Stimulated activated CD8-positive, alpha-beta memory T cell treated with anti-CD3 and anti-CD28 coated beads, Interleukin-4, amount 100 ng/mL, for 4 hours (primary cell): ENCODE measurements around the gene LPIN1.

ENCODE experiments used
- DNase-seq, 2 donors: peaks; one replicate each; pipeline ENCODE4 v3.0.0-alpha.2; 2020; ENCODE audit warnings: low read depth in 2 of 2, low spot score in 1 of 2

Gene LPIN1

DNA sequence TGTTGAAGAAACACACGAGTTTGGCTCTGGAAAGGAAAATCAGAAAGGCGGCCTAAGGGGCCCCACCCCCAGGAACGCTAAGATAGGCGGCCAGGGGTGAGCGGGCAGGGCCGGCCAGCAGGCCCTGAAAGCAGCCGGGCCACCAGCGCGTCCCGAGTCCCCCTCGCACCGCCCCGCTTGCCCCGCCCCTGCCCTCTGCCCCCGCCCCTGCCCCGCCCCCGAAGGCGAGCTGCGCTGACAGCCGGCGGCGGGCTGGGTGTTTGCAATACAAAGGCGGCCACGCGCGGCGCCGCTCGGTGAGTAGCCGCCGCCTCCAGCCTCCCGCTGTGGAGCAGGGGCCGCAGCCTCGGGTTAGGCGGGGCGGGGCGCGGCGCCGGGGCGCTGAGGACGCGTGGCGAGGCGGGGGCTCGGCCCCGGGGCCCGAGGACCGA lies at the start of gene LPIN1:
TSS of gene LPIN1 (plus strand) at position 257 of the 431 bp plus-strand sequence. CDS start 18,910 bp downstream, outside the sequence.
- DNase-seq = peak; percentile 57 to 74

GRCh38 chr2:11696736-11697102 lies 49.7 kb upstream of the LPIN1 start:
- no peak for DNase-seq

- DNase-seq = no peak
Observed at GRCh38 chr2:11697103-11697871, 49.1 kb upstream of the LPIN1 start.

DNA sequence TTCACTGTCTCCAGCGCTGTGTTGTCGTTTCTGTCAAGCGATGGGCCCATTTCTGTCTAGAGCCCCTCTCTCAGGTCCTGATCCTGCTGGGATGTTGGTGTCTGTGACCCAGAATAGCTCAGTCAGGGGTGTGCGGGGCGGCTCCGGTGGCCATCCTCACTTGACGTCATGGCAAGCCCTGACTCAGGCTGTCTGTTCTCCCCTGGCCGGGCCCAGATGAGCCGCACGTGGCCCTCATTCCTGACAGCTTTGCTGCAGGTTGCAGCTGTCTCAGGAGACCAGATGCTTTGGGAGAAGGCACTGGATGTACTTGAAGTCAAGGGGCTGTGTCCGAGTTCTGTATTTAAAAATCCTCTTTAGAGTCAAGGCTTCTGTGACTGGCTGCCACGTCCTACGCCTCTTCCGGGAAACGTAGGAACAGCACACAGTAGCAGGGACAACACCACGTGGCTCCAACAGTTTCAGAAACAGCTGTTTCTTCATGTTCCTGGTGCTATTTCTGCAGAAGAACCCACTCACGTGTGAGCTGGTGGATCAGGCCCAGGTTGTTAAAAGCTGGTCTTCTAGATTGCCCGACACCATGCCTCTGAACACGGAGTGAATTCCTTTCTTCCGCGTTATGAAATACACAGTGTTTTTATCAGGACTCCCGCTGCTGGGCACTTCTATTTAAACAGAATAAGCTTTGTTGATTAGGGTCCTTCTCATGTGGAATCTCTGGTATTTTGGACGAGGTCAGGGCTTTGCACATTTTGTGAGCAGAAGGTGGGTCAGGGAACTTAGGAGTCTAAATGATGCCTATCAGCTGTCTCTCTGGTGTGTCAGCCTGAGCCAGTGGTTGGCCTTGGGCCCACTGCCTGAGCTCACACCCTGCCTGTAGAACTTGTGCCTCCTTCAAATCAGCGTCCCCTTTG lies 48.2 kb upstream of the LPIN1 start:
- DNase-seq = no peak

DNA sequence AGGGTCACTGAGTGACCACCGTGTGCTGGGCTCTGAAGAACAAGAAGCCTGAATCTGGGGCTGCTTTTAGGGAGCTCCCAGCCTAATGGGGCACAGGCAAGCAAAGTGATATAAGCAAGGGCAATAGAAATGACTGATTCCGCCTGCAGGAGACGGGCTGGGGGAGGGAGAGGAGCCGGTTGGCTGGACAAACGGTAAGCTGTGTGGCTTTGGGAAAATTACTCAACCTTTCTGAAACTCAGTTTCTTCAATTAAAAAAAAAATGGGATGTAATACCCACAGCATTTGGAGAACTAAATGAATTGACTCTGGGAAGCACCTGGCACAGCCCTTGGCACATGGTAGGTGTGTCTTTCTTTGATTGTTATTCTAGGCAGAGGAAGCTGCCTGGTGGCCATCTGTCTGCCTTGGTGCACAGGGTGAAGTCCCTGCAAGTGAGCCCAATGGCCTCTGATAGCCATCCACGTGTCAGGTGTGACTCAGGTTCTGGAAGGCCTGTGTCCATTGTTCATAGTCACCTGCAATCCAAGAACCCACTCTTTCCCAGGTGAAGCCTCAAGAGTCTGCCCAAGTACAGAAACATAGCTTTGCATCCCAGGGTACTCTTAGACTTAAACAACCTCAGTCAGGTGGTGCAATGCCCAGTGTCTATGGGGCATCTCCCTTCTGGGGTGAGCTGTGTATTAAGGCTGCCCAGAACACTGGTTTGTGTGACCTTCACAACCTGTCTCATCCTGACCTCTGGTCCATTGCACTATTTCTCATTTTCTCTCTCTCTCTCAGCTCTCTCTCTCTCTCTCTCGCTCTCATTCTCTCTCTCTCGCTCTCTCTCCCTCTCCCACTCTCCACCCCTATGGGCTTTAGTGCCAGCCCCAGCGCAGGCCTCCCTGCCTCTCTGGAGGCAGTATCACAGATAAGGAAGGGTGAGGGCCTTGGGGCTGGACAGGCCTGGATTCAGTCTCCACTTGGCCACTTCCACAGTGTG lies 46.5 kb upstream of the LPIN1 start:
- DNase-seq = no peak

- no peak for DNase-seq
Observed at GRCh38 chr2:11701206-11701605, 45.2 kb upstream of the LPIN1 start.

GRCh38 chr2:11701751-11702301 lies 44.6 kb upstream of the LPIN1 start:
- peak in 1 of 2 donors; percentile 5 for DNase-seq

DNA sequence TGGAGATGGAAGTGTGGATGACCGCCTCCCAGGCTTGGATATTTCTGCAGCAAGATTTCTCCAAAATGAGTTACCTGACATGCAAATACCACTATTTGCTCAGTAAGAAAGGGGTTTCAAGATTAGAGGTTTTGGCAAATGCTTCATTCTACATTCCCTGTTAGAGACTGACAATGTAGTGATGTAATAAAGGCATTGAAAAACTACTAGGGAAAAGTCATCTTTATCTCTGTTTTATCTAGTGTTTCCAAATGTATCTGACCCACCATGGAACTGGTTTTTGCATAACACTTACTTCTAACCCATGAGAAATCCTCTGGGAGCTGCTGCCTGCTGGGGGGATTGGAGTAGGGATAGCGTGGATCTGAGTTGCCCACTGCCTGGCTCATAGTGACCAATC lies 43.5 kb upstream of the LPIN1 start:
- no peak for DNase-seq

- DNase-seq = no peak
Observed at GRCh38 chr2:11703700-11704099, 42.7 kb upstream of the LPIN1 start.

DNA sequence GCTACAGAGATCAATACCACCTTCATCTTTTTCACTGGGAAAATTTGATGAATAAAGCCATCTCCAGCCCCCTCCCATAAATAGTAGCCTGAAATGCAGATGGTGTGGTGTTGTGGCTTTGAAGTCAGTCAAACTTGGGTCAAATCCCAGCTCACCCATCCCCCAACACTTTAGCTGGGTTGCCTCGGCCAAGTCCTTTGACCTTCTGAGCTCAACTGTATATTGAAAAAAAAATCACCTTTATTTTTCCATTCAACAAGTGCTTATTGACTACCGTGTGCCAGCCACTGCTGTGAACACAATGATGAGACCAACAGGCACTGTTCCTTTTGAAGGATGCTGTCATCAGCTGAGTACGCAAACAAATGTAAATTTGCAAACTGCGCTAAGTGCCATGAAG lies 41.4 kb upstream of the LPIN1 start:
- no peak for DNase-seq

- DNase-seq = no peak
Observed at GRCh38 chr2:11705711-11706110, 40.7 kb upstream of the LPIN1 start.

DNA sequence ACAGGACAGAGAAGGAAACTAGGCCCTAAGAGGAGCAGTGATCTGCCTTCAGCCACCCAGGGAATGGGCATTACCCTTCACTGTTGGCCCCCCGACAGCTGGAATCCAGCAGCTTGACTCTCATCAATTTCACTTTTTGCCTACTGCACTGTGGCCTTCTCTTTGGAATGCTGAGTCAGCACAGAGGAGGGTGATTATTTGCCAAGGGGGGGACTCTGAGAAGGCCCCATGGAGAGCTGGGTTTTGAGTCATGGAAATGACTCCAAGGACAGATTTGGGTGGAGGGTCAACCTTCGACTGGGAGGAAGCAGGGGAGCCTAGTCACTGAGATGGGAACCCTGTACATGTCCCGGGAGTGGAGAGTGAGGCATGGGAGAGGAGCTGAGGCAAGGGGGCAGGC lies 38.3 kb upstream of the LPIN1 start:
- no peak for DNase-seq

GRCh38 chr2:11709293-11709692 lies 37.1 kb upstream of the LPIN1 start:
- DNase-seq = no peak

- no peak for DNase-seq
Observed at GRCh38 chr2:11710210-11710609, 36.2 kb upstream of the LPIN1 start.

DNA sequence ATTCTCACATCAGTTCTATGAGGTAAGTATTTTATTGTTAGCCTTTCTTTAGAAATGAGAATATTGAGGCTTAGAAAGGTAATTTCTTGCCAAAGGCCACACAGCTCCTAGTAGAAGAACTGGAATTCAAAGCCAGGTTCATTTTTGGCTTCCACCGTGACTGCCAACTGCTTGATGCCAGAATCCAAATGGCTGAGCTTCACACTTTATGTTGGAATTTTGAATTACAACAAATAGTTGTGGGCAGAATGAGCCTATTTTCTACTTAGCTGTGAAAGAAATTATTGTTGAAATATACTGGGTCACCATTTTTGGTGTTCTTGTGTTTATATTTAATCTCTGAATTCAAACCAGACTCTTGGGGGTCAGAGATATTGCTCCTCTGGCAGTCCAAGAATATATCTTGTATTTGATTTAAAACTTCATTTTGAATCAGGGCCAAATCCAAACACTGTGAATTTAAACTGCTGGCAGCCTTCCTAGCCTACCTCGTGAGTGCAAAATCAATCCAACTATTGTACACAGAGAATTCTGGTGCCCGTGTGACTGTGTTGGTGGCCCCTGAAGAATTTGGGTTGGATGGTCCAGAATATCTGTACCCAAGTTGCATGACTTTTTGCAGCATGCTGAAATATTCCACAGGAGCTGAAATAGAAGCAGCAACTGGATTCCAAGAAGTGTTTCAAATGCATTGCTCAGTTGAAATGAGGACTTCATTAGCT lies 35.6 kb upstream of the LPIN1 start:
- DNase-seq = no peak

- DNase-seq = no peak
Observed at GRCh38 chr2:11711354-11711716, 35.1 kb upstream of the LPIN1 start.

DNA sequence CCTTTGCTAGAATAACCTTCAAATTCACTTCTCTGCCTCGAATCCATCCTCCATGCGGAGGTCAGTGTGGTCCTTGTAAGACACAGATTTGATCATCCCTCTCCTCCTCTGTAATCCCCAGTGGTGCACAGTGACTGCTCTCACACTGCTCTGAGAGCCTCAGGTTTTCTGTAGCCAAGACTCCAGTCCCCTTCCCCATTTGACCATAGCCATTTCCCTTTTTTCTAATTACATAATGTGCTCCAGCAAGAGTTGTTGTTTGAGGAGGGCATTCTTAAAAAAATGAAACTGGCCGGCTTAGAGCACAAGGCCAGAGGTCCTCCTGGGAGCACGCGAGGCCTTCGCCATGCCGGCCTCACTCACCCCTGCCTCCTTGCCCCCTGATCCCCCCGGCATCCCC lies 34.7 kb upstream of the LPIN1 start:
- DNase-seq = no peak

GRCh38 chr2:11712866-11713265 lies 33.6 kb upstream of the LPIN1 start:
- DNase-seq = no peak

DNA sequence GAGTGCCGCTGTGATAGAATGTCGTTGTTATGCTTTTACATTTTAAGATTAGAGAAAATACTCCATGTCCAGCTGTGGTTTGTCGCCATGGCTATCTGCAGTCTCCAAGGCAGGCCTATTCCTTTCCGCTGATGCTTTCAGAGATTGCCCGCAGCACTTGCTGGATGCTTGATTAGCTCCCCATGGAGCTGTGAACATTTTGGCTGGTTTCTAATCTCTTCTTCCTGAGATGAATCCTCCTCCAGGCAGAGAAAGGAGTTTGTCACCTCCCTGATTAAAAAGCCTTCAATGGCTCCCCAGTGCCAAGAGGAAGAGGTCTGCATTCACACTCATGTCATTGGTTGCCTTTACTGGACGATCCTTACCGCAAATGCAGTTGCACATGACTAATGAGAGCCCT lies 32.6 kb upstream of the LPIN1 start:
- DNase-seq = no peak

GRCh38 chr2:11715987-11716652 lies 30.3 kb upstream of the LPIN1 start:
- no peak for DNase-seq
